Measurements from ENCODE around the gene NARS2.
"Not testable (repeated sequence)": the region's sequence is repeated elsewhere in the genome, so short reads cannot be mapped to it uniquely, and the experiment has no call there.

The NARS2 gene

DNA sequence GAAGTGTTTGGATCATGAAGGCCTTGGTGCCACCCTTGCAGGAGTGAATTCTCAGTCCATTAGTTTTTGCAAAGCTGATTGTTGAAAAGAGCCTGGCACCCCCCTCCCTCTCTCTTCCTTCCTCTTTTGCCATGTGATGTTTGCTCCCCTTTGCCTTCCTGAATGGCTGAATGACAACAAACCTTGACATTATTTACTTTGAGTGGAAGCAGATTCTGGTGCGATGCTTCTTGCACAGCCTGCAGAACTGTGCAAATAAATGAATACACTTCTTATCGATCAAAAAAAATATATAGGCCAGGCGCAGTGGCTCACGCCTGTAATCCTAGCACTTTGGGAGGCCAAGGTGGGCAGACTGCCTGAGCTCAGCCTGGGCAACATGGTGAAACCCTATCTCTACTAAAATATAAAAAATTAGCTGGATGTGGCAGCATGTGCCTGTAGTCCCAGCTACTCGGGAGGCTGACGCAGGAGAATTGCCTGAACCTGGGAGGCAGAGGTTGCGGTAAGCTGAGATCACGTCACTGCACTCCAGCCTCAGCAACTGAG is 2.0 kb upstream of the NARS2 start:
- no peak for DNase-seq (ENCODE audit: low read depth, low spot score)
- no CpG with 5 or more reads among the region's 8 CpGs for WGBS (ENCODE audit: insufficient coverage, insufficient read length)
- H3K4me1 ChIP-seq (ENCODE audit: control insufficient read depth, insufficient read depth, low read length), result no peaks in the 10 kb centered on the region

GRCh38 chr11:78575478-78575877 is 814 bp upstream of the NARS2 start:
- Histone ChIP-seq H3K9me3 (ENCODE audit: control insufficient read depth, insufficient read depth, low read length) (no peaks in the 10 kb centered on the region), H3K27ac (ENCODE audit: low read length) (no peak overlapping the region), H3K27me3 (ENCODE audit: control insufficient read depth, insufficient read depth, low read length) (no peaks in the 10 kb centered on the region; the same call in 1 of the 2 replicates), H3K36me3 (ENCODE audit: control insufficient read depth, insufficient read depth, low read length) (no peaks in the 10 kb centered on the region; the same call in 1 of the 2 replicates), H3K4me3 (ENCODE audit: low read length) (peak overlapping the region; percentile 60; the same call in 1 of the 2 replicates), H3K4me1 (ENCODE audit: control insufficient read depth, insufficient read depth, low read length) (no peaks in the 10 kb centered on the region)
- whole genome bisulfite sequencing (ENCODE audit: insufficient coverage, insufficient read length), result 100% methylated on average over 1 of the region's 10 CpGs
- DNase-seq (ENCODE audit: low read depth, low spot score), result no peak

More for the DNA sequence above, 2.0 kb upstream of the NARS2 start:
- H3K4me3 ChIP-seq (ENCODE audit: low read length), result no peak overlapping the region
- no peaks in the 10 kb centered on the region; the same call in 1 of the 2 replicates for H3K27me3 ChIP-seq (ENCODE audit: control insufficient read depth, insufficient read depth, low read length)
- no peaks in the 10 kb centered on the region for H3K9me3 ChIP-seq (ENCODE audit: control insufficient read depth, insufficient read depth, low read length)
- H3K27ac ChIP-seq (ENCODE audit: low read length), result no peak overlapping the region
- no peaks in the 10 kb centered on the region for H3K36me3 ChIP-seq (ENCODE audit: control insufficient read depth, insufficient read depth, low read length)

DNA sequence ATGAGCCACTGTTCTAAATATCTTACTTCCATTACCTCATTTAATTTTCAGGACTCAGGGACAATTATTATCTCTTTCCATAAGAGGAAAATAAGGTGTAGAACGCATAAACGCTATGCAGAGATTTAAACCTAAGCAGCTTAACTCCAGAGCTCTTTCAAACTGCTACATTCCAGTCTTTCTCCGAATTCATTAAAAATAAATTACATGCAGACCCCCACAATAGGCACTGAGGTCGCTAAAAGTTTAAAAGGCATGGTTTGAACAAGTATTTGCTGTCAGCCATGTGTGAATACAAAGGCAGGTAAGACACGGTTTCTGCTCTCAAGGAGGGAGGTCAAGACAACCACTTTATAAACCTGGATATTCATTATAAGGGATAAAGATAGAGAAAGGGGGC is 983 bp downstream of the NARS2 start:
- H3K36me3 ChIP-seq (ENCODE audit: control insufficient read depth, insufficient read depth, low read length), result no peaks in the 10 kb centered on the region; the same call in 1 of the 2 replicates
- H3K27ac ChIP-seq (ENCODE audit: low read length), result no peak overlapping the region
- no peak for DNase-seq (ENCODE audit: low read depth, low spot score)
- peak overlapping the region; percentile 60; the same call in 1 of the 2 replicates for H3K4me3 ChIP-seq (ENCODE audit: low read length)
- H3K9me3 ChIP-seq (ENCODE audit: control insufficient read depth, insufficient read depth, low read length), result no peaks in the 10 kb centered on the region
- no peaks in the 10 kb centered on the region for H3K4me1 ChIP-seq (ENCODE audit: control insufficient read depth, insufficient read depth, low read length)
- H3K27me3 ChIP-seq (ENCODE audit: control insufficient read depth, insufficient read depth, low read length), result no peaks in the 10 kb centered on the region; the same call in 1 of the 2 replicates
- WGBS (ENCODE audit: insufficient coverage, insufficient read length), result no CpG with 5 or more reads among the region's 5 CpGs

GRCh38 chr11:78573271-78573670 is 1.4 kb downstream of the NARS2 start:
- Histone ChIP-seq H3K4me3 (ENCODE audit: low read length) (no peak overlapping the region), H3K4me1 (ENCODE audit: control insufficient read depth, insufficient read depth, low read length) (no peaks in the 10 kb centered on the region), H3K27ac (ENCODE audit: low read length) (no peak overlapping the region), H3K27me3 (ENCODE audit: control insufficient read depth, insufficient read depth, low read length) (no peaks in the 10 kb centered on the region; the same call in 1 of the 2 replicates), H3K36me3 (ENCODE audit: control insufficient read depth, insufficient read depth, low read length) (peaks cover under 1% of the 10 kb centered on the region; the same call in 1 of the 2 replicates), H3K9me3 (ENCODE audit: control insufficient read depth, insufficient read depth, low read length) (no peaks in the 10 kb centered on the region)
- DNase-seq (ENCODE audit: low read depth, low spot score), result no peak
- no CpG with 5 or more reads among the region's 3 CpGs for WGBS (ENCODE audit: insufficient coverage, insufficient read length)

DNA sequence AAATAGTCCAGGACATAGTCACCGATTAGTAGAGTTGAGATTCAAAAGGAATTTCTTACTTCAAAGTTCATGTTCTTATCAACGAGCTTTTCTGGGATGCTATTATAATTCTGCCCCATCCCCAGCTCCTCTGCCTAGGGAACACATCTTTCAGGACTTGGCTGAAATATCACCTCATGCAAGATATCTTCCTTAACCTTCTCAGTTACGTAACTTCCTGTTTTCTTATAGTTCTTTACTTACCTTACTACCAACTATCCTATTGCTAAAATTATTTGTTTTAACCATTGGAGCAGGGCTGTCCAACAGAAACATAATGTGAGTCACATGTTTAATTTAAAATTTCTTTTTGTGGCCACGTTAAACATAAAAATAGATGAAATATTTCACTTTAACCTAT is 2.3 kb downstream of the NARS2 start:
- no peak overlapping the region for H3K27ac ChIP-seq (ENCODE audit: low read length)
- H3K27me3 ChIP-seq (ENCODE audit: control insufficient read depth, insufficient read depth, low read length), result no peaks in the 10 kb centered on the region; the same call in 1 of the 2 replicates
- peaks cover 4% of the 10 kb centered on the region; the same call in 1 of the 2 replicates for H3K36me3 ChIP-seq (ENCODE audit: control insufficient read depth, insufficient read depth, low read length)
- no peaks in the 10 kb centered on the region for H3K9me3 ChIP-seq (ENCODE audit: control insufficient read depth, insufficient read depth, low read length)
- DNase-seq (ENCODE audit: low read depth, low spot score), result no peak
- H3K4me1 ChIP-seq (ENCODE audit: control insufficient read depth, insufficient read depth, low read length), result no peaks in the 10 kb centered on the region
- WGBS (ENCODE audit: insufficient coverage, insufficient read length), result no CpG with 5 or more reads among the region's 4 CpGs
- H3K4me3 ChIP-seq (ENCODE audit: low read length), result no peak overlapping the region

DNA sequence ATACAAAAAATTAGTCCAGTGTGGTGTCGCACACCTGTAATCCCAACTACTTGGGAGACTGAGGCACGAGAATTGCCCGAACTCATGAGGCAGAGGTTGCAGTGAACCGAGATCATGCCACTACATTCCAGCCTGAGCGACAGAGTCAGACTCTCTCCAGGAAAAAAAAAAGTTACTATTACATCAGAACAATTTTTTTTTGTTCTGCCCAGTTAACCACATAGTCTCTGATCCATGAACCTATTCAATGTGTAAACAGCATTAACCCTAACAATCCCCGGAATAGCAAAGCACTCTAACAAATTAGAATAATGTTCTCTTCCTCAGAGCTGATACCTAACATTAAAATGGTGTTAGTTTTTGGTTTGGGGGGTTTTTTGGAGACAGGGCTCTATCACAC is 4.6 kb downstream of the NARS2 start:
- WGBS (ENCODE audit: insufficient coverage, insufficient read length), result no CpG with 5 or more reads among the region's 6 CpGs
- Histone ChIP-seq H3K4me1 (ENCODE audit: control insufficient read depth, insufficient read depth, low read length) (no peaks in the 10 kb centered on the region), H3K27ac (ENCODE audit: low read length) (no peak overlapping the region), H3K27me3 (ENCODE audit: control insufficient read depth, insufficient read depth, low read length) (no peaks in the 10 kb centered on the region; the same call in 1 of the 2 replicates), H3K36me3 (ENCODE audit: control insufficient read depth, insufficient read depth, low read length) (peaks cover 9% of the 10 kb centered on the region; the same call in 1 of the 2 replicates), H3K9me3 (ENCODE audit: control insufficient read depth, insufficient read depth, low read length) (no peaks in the 10 kb centered on the region), H3K4me3 (ENCODE audit: low read length) (no peak overlapping the region)
- DNase-seq (ENCODE audit: low read depth, low spot score), result no peak

DNA sequence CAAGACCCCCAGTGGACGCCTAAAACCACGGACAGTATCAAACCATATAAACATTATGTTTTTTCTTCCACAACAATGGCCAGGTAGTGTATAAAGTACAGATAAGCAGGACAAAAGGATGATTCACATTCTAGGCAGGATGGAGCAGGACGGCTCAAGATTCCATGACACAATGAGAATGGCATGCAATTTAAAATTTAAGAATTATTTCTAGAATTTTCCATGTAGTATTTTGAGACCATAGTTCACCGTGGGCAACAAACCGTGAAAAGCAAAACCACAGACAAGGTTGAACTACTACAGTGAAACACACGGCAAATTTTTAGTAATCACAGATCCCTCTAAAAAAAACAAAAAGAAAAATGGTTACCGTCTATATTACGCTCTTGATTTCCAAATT is 7.5 kb downstream of the NARS2 start:
- no peak for DNase-seq (ENCODE audit: low read depth, low spot score)
- Histone ChIP-seq H3K27me3 (ENCODE audit: control insufficient read depth, insufficient read depth, low read length) (no peaks in the 10 kb centered on the region), H3K27ac (ENCODE audit: low read length) (no peak overlapping the region), H3K4me3 (ENCODE audit: low read length) (no peak overlapping the region), H3K9me3 (ENCODE audit: control insufficient read depth, insufficient read depth, low read length) (no peaks in the 10 kb centered on the region), H3K36me3 (ENCODE audit: control insufficient read depth, insufficient read depth, low read length) (peaks cover 9% of the 10 kb centered on the region; the same call in 1 of the 2 replicates), H3K4me1 (ENCODE audit: control insufficient read depth, insufficient read depth, low read length) (no peaks in the 10 kb centered on the region)
- no CpG with 5 or more reads among the region's 8 CpGs for WGBS (ENCODE audit: insufficient coverage, insufficient read length)

DNA sequence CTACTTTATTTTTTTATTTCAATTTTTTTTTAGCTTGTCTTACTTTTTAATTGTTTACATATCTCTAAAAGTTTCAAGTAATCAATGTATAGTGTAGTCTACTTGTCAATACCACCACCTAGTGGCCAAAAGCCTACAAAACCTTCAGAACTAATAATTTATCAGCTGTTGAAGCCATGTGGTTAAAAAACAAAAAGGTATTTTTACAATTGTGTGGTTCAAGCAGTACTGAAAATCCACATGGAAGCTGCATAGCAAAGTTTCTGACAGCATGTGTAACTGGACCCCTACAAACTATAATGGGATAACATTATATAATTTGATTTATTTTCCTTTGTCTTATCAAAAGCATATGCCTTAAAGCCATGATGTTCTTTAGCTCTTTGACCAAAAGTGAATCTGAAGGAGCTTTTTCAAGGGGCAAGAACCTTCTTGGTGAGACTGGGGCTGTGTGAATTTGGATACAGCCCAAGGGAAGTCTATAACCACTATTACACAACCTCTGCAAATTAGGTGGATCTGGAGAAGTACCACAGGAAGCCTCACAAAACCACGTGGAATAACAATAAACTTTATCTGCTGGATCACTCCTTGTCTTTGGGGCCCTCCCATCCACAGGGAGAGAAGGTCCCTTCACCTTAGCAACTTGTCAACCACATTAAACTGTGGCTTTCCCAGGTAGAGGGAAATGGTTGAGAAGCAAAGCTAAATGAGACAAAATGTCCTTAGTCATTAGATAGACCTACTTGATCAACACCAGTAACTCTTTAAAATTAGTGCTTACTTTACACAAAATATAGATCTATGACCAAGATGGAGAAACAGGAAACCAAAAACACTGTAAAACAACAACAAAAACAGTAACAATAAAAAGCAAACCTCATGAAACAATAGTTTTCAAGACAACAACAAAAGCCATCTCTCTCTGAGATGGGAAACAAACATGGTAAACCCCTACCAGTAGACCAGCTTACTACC is 9.9 kb downstream of the NARS2 start:
- no peaks in the 10 kb centered on the region for H3K4me1 ChIP-seq (ENCODE audit: control insufficient read depth, insufficient read depth, low read length)
- no peak for DNase-seq (ENCODE audit: low read depth, low spot score)

DNA sequence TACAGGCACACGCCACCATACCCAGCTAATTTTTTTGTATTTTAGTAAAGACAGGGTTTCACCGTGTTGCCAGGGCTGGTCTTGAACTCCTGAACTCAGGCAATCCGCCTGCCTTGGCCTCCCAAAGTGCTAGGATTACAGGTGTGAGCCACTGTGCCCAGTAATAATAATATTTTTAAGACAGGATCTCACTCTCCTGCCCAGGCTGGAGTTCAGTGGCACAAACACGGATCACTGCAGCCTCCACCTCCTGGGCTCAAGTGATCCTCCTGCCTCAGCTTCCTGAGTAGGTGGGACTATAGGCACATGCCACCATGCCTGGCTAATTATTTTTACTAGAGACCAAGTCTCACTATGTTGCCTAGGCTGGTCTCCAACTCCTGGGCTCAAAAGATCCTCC is 10.6 kb downstream of the NARS2 start:
- H3K4me1 ChIP-seq (ENCODE audit: control insufficient read depth, insufficient read depth, low read length); DNase-seq (ENCODE audit: low read depth, low spot score); H3K27me3 ChIP-seq (ENCODE audit: control insufficient read depth, insufficient read depth, low read length); H3K4me3 ChIP-seq (ENCODE audit: low read length); H3K9me3 ChIP-seq (ENCODE audit: control insufficient read depth, insufficient read depth, low read length); H3K27ac ChIP-seq (ENCODE audit: low read length); H3K36me3 ChIP-seq (ENCODE audit: control insufficient read depth, insufficient read depth, low read length): not testable (repeated sequence)
- WGBS (ENCODE audit: insufficient coverage, insufficient read length), result no CpG with 5 or more reads among the region's 4 CpGs

More for the DNA sequence above, 9.9 kb downstream of the NARS2 start:
- no peaks in the 10 kb centered on the region for H3K9me3 ChIP-seq (ENCODE audit: control insufficient read depth, insufficient read depth, low read length)
- H3K36me3 ChIP-seq (ENCODE audit: control insufficient read depth, insufficient read depth, low read length), result peaks cover 9% of the 10 kb centered on the region; the same call in 1 of the 2 replicates
- H3K27me3 ChIP-seq (ENCODE audit: control insufficient read depth, insufficient read depth, low read length), result no peaks in the 10 kb centered on the region
- H3K4me3 ChIP-seq (ENCODE audit: low read length), result no peak overlapping the region
- no peak overlapping the region for H3K27ac ChIP-seq (ENCODE audit: low read length)
- WGBS (ENCODE audit: insufficient coverage, insufficient read length), result no CpG with 5 or more reads among the region's 1 CpG

DNA sequence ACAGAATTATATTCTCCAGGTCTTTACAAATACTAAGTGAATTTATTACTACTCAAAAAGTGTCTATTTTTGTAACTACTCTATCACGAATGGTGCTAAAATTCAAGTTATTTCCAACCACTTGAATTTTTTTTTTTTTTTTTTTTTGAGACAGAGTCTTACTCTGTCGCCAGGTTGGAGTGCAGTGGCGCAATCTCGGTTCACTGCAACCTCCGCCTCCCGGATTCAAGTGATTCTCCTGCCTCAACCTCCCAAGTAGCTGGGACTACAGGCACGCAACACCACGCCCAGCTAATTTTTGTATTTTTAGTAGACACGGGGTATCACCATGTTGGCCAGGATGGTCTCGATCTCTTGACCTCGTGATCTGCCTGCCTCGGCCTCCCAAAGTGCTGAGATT is 11.6 kb downstream of the NARS2 start:
- not testable (repeated sequence) for H3K36me3 ChIP-seq (ENCODE audit: control insufficient read depth, insufficient read depth, low read length); H3K27ac ChIP-seq (ENCODE audit: low read length); H3K4me3 ChIP-seq (ENCODE audit: low read length); H3K4me1 ChIP-seq (ENCODE audit: control insufficient read depth, insufficient read depth, low read length); H3K27me3 ChIP-seq (ENCODE audit: control insufficient read depth, insufficient read depth, low read length); DNase-seq (ENCODE audit: low read depth, low spot score); H3K9me3 ChIP-seq (ENCODE audit: control insufficient read depth, insufficient read depth, low read length)
- WGBS (ENCODE audit: insufficient coverage, insufficient read length), result no CpG with 5 or more reads among the region's 12 CpGs
